ENCODE data around the gene TMEM170B.

TMEM170B gene

GRCh38 chr6:11601776-11602605 is 64.4 kb downstream of the TMEM170B start:
- no peak overlapping the region for H3K4me2 ChIP-seq (ENCODE audit: low read depth, low read length)
- no peak overlapping the region for H3K27ac ChIP-seq (ENCODE audit: low read length)
- no peak for DNase-seq
- H3K9ac ChIP-seq (ENCODE audit: low read length), result no peak overlapping the region
- H4K20me1 ChIP-seq (ENCODE audit: insufficient read depth, low read length), result no peaks in the 10 kb centered on the region
- no peak overlapping the region for H2AFZ ChIP-seq (ENCODE audit: low read length)
- H3K36me3 ChIP-seq (replicated peaks; ENCODE audit: insufficient read depth, low read length), result no peaks in the 10 kb centered on the region
- H3K4me3 ChIP-seq (ENCODE audit: low read length), result no peak overlapping the region
- no peaks in the 10 kb centered on the region for H3K9me3 ChIP-seq (replicated peaks; ENCODE audit: insufficient read depth, low read length)
- TF ChIP-seq CTCF (IDR thresholded peaks at IDR 0.05; ENCODE audit: low read length), result no peak
- TF ChIP-seq EZH2phosphoT487 (IDR thresholded peaks at IDR 0.05; ENCODE audit: low read length), result no peak
- no peak for TF ChIP-seq EZH2 (optimal IDR thresholded peaks at IDR 0.05; ENCODE audit: low read depth, low read length)
- H3K79me2 ChIP-seq (ENCODE audit: low read length), result no peaks in the 10 kb centered on the region
- no peaks in the 10 kb centered on the region for H3K27me3 ChIP-seq (replicated peaks; ENCODE audit: insufficient read depth, low read length)
- no peaks in the 10 kb centered on the region for H3K4me1 ChIP-seq (ENCODE audit: low read length)
- no peaks in the 10 kb centered on the region for H3F3A ChIP-seq (ENCODE audit: insufficient read depth, low read length)
- H3K9me2 ChIP-seq (replicated peaks; ENCODE audit: insufficient read depth, low read length), result no peaks in the 10 kb centered on the region

GRCh38 chr6:11604215-11604614 is 66.7 kb downstream of the TMEM170B start:
- no peaks in the 10 kb centered on the region for H3K79me2 ChIP-seq (ENCODE audit: low read length)
- H3K4me2 ChIP-seq (ENCODE audit: low read depth, low read length), result no peak overlapping the region
- H4K20me1 ChIP-seq (ENCODE audit: insufficient read depth, low read length), result no peaks in the 10 kb centered on the region
- no peak overlapping the region for H3K27ac ChIP-seq (ENCODE audit: low read length)
- H3K9me3 ChIP-seq (replicated peaks; ENCODE audit: insufficient read depth, low read length), result no peaks in the 10 kb centered on the region
- H3K9ac ChIP-seq (ENCODE audit: low read length), result no peak overlapping the region
- H3K27me3 ChIP-seq (replicated peaks; ENCODE audit: insufficient read depth, low read length), result no peaks in the 10 kb centered on the region
- no peaks in the 10 kb centered on the region for H3K4me1 ChIP-seq (ENCODE audit: low read length)
- H3K4me3 ChIP-seq (ENCODE audit: low read length), result no peak overlapping the region
- no peak for DNase-seq
- no peak overlapping the region for H2AFZ ChIP-seq (ENCODE audit: low read length)
- H3K36me3 ChIP-seq (replicated peaks; ENCODE audit: insufficient read depth, low read length), result no peaks in the 10 kb centered on the region
- H3K9me2 ChIP-seq (replicated peaks; ENCODE audit: insufficient read depth, low read length), result no peaks in the 10 kb centered on the region
- no peak for TF ChIP-seq CTCF (IDR thresholded peaks at IDR 0.05; ENCODE audit: low read length)
- TF ChIP-seq EZH2phosphoT487 (IDR thresholded peaks at IDR 0.05; ENCODE audit: low read length), result no peak
- no peaks in the 10 kb centered on the region for H3F3A ChIP-seq (ENCODE audit: insufficient read depth, low read length)

- Histone ChIP-seq H3K27me3 (replicated peaks; ENCODE audit: insufficient read depth, low read length) (no peaks in the 10 kb centered on the region), H3K4me3 (ENCODE audit: low read length) (no peak overlapping the region), H3K4me1 (ENCODE audit: low read length) (no peaks in the 10 kb centered on the region), H3K36me3 (replicated peaks; ENCODE audit: insufficient read depth, low read length) (no peaks in the 10 kb centered on the region), H3K27ac (ENCODE audit: low read length) (no peak overlapping the region), H3K9ac (ENCODE audit: low read length) (no peak overlapping the region), H3F3A (ENCODE audit: insufficient read depth, low read length) (no peaks in the 10 kb centered on the region), H3K79me2 (ENCODE audit: low read length) (no peaks in the 10 kb centered on the region), H4K20me1 (ENCODE audit: insufficient read depth, low read length) (no peaks in the 10 kb centered on the region), H3K4me2 (ENCODE audit: low read depth, low read length) (no peak overlapping the region), H3K9me3 (replicated peaks; ENCODE audit: insufficient read depth, low read length) (no peaks in the 10 kb centered on the region), H2AFZ (ENCODE audit: low read length) (no peak overlapping the region), H3K9me2 (replicated peaks; ENCODE audit: insufficient read depth, low read length) (no peaks in the 10 kb centered on the region)
- TF ChIP-seq CTCF (IDR thresholded peaks at IDR 0.05; ENCODE audit: low read length), result no peak
- DNase-seq, result no peak
Measured at GRCh38 chr6:11604836-11605506, 67.4 kb downstream of the TMEM170B start.
